Central memory CD8-positive, alpha-beta T cell (primary cell): ENCODE measurements around the gene PDCL2.
"Not testable (repeated sequence)": the region's sequence is repeated elsewhere in the genome, so short reads cannot be mapped to it uniquely, and the experiment has no call there.

Experiments used
- ATAC-seq: fragments of 150-1000 bp; cut with Tn5 transposase; replicated peaks from 2 replicates; pipeline ENCODE4 v1.10.0; 2022; ENCODE audit warnings: mild to moderate bottlenecking, moderate FRiP score, moderate number of reproducible peaks; ENCODE audit not compliant: poor library complexity, severe bottlenecking; ENCODE audit errors: extremely low read depth
- DNase-seq, 2 donors: peaks; one replicate each; pipeline ENCODE4 v3.0.0; 2021; ENCODE audit warnings: low spot score in 2 of 2
- H3K27ac Mint-ChIP-seq: one replicate; pipeline ENCODE4 v1.8.0; 2022; ENCODE audit warnings: low read depth, mild to moderate bottlenecking, moderate library complexity, mixed read lengths
- H3K27me3 Mint-ChIP-seq: one replicate; pipeline ENCODE4 v1.8.0; 2022; ENCODE audit warnings: mixed read lengths
- H3K36me3 Mint-ChIP-seq: one replicate; pipeline ENCODE4 v1.8.0; 2022; ENCODE audit warnings: mild to moderate bottlenecking, moderate library complexity, mixed read lengths; ENCODE audit not compliant: insufficient read depth
- H3K4me1 Mint-ChIP-seq: one replicate; pipeline ENCODE4 v1.8.0; 2022; ENCODE audit warnings: mixed read lengths
- H3K4me3 Mint-ChIP-seq: one replicate; pipeline ENCODE4 v1.8.0; 2022; ENCODE audit warnings: mild to moderate bottlenecking, moderate library complexity, mixed read lengths
- H3K9me3 Mint-ChIP-seq: one replicate; pipeline ENCODE4 v1.8.0; 2022; ENCODE audit warnings: mixed read lengths

Gene PDCL2

GRCh38 chr4:55613621-55614020 is 21.6 kb upstream of the PDCL2 start:
- H3K27me3 Mint-ChIP-seq: peaks cover 12% of the 10 kb centered on the region
- H3K4me3 Mint-ChIP-seq: no peak overlapping the region
- no peaks in the 10 kb centered on the region for H3K4me1 Mint-ChIP-seq
- H3K36me3 Mint-ChIP-seq: no peaks in the 10 kb centered on the region
- no peak for ATAC-seq
- DNase-seq: no peak
- H3K9me3 Mint-ChIP-seq: no peaks in the 10 kb centered on the region
- H3K27ac Mint-ChIP-seq: no peak overlapping the region

- H3K4me3 Mint-ChIP-seq: no peak overlapping the region
- DNase-seq (no peak), ATAC-seq (no peak)
- H3K36me3 Mint-ChIP-seq: no peaks in the 10 kb centered on the region
- H3K27ac Mint-ChIP-seq: no peak overlapping the region
- H3K27me3 Mint-ChIP-seq: no peaks in the 10 kb centered on the region
- no peaks in the 10 kb centered on the region for H3K9me3 Mint-ChIP-seq
- no peaks in the 10 kb centered on the region for H3K4me1 Mint-ChIP-seq
These were observed 20.3 kb upstream of the PDCL2 start for GRCh38 chr4:55612341-55612740.

GRCh38 chr4:55611358-55612059 is 19.5 kb upstream of the PDCL2 start:
- no peak overlapping the region for H3K27ac Mint-ChIP-seq
- no peak overlapping the region for H3K4me3 Mint-ChIP-seq
- no peaks in the 10 kb centered on the region for H3K9me3 Mint-ChIP-seq
- H3K36me3 Mint-ChIP-seq: no peaks in the 10 kb centered on the region
- no peaks in the 10 kb centered on the region for H3K27me3 Mint-ChIP-seq
- no peaks in the 10 kb centered on the region for H3K4me1 Mint-ChIP-seq
- DNase-seq (no peak), ATAC-seq (no peak)

- Mint-ChIP-seq H3K4me3 (no peak overlapping the region), H3K36me3 (no peaks in the 10 kb centered on the region), H3K9me3 (no peaks in the 10 kb centered on the region), H3K27me3 (peaks cover 1% of the 10 kb centered on the region), H3K4me1 (no peaks in the 10 kb centered on the region), H3K27ac (no peak overlapping the region)
- ATAC-seq (no peak), DNase-seq (no peak)
These were observed 18.3 kb upstream of the PDCL2 start for GRCh38 chr4:55610381-55610780.

- DNase-seq (no peak), ATAC-seq (no peak)
- H3K36me3 Mint-ChIP-seq: no peaks in the 10 kb centered on the region
- H3K27ac Mint-ChIP-seq: no peak overlapping the region
- no peaks in the 10 kb centered on the region for H3K4me1 Mint-ChIP-seq
- no peaks in the 10 kb centered on the region for H3K9me3 Mint-ChIP-seq
- H3K4me3 Mint-ChIP-seq: no peak overlapping the region
- peaks cover 9% of the 10 kb centered on the region for H3K27me3 Mint-ChIP-seq
These were observed 17.4 kb upstream of the PDCL2 start for GRCh38 chr4:55609393-55609866.

GRCh38 chr4:55608591-55608990 is 16.5 kb upstream of the PDCL2 start:
- no peaks in the 10 kb centered on the region for H3K9me3 Mint-ChIP-seq
- no peak overlapping the region for H3K4me3 Mint-ChIP-seq
- no peak for ATAC-seq
- no peak overlapping the region for H3K27ac Mint-ChIP-seq
- DNase-seq: no peak
- peaks cover 9% of the 10 kb centered on the region for H3K27me3 Mint-ChIP-seq
- H3K36me3 Mint-ChIP-seq: no peaks in the 10 kb centered on the region
- H3K4me1 Mint-ChIP-seq: no peaks in the 10 kb centered on the region

GRCh38 chr4:55604996-55605395 is 13.0 kb upstream of the PDCL2 start:
- DNase-seq (no peak), ATAC-seq (no peak)
- no peaks in the 10 kb centered on the region for H3K9me3 Mint-ChIP-seq
- peaks cover 14% of the 10 kb centered on the region for H3K27me3 Mint-ChIP-seq
- no peaks in the 10 kb centered on the region for H3K36me3 Mint-ChIP-seq
- H3K4me1 Mint-ChIP-seq: no peaks in the 10 kb centered on the region
- H3K4me3 Mint-ChIP-seq: no peak overlapping the region
- no peak overlapping the region for H3K27ac Mint-ChIP-seq

- no peak for DNase-seq
- peaks cover 37% of the 10 kb centered on the region for H3K27me3 Mint-ChIP-seq
- no peak overlapping the region for H3K27ac Mint-ChIP-seq
- ATAC-seq: no peak
- no peaks in the 10 kb centered on the region for H3K9me3 Mint-ChIP-seq
- H3K4me1 Mint-ChIP-seq: no peaks in the 10 kb centered on the region
- H3K36me3 Mint-ChIP-seq: no peaks in the 10 kb centered on the region
- H3K4me3 Mint-ChIP-seq: no peak overlapping the region
These were observed 8.6 kb upstream of the PDCL2 start for GRCh38 chr4:55600640-55601039.

- Mint-ChIP-seq H3K9me3 (no peaks in the 10 kb centered on the region), H3K4me3 (no peak overlapping the region), H3K27ac (no peak overlapping the region), H3K4me1 (no peaks in the 10 kb centered on the region), H3K36me3 (no peaks in the 10 kb centered on the region), H3K27me3 (peaks cover 28% of the 10 kb centered on the region)
- no peak for ATAC-seq
- DNase-seq: no peak
These were observed 6.6 kb upstream of the PDCL2 start for GRCh38 chr4:55598641-55599040.

- ATAC-seq: no peak
These were observed 3.9 kb downstream of the PDCL2 start for GRCh38 chr4:55588160-55588559.

GRCh38 chr4:55582773-55583172 is 9.3 kb downstream of the PDCL2 start:
- peaks cover 34% of the 10 kb centered on the region for H3K27me3 Mint-ChIP-seq
- not testable (repeated sequence) for H3K27ac Mint-ChIP-seq, DNase-seq, H3K4me1 Mint-ChIP-seq, H3K9me3 Mint-ChIP-seq, H3K36me3 Mint-ChIP-seq, ATAC-seq, H3K4me3 Mint-ChIP-seq

More at GRCh38 chr4:55588160-55588559, 3.9 kb downstream of the PDCL2 start:
- H3K4me3 Mint-ChIP-seq: no peak overlapping the region
- no peak overlapping the region for H3K27ac Mint-ChIP-seq
- peaks cover 47% of the 10 kb centered on the region for H3K27me3 Mint-ChIP-seq
- no peaks in the 10 kb centered on the region for H3K4me1 Mint-ChIP-seq
- no peak for DNase-seq
- H3K36me3 Mint-ChIP-seq: no peaks in the 10 kb centered on the region
- peaks cover 6% of the 10 kb centered on the region for H3K9me3 Mint-ChIP-seq

- Mint-ChIP-seq H3K4me3 (no peak overlapping the region), H3K4me1 (no peaks in the 10 kb centered on the region), H3K27ac (no peak overlapping the region), H3K27me3 (peaks cover 17% of the 10 kb centered on the region), H3K9me3 (peaks cover 10% of the 10 kb centered on the region), H3K36me3 (no peaks in the 10 kb centered on the region)
- no peak for DNase-seq
- no peak for ATAC-seq
These were observed 13.6 kb downstream of the PDCL2 start for GRCh38 chr4:55578341-55579010.

GRCh38 chr4:55575513-55575912 is 16.5 kb downstream of the PDCL2 start:
- DNase-seq: no peak
- H3K27me3 Mint-ChIP-seq: peaks cover 29% of the 10 kb centered on the region
- H3K27ac Mint-ChIP-seq: no peak overlapping the region
- H3K4me1 Mint-ChIP-seq: no peaks in the 10 kb centered on the region
- ATAC-seq: no peak
- H3K36me3 Mint-ChIP-seq: no peaks in the 10 kb centered on the region
- peaks cover 5% of the 10 kb centered on the region for H3K9me3 Mint-ChIP-seq
- no peak overlapping the region for H3K4me3 Mint-ChIP-seq
